Umbilical cord (tissue), 2 donors: ENCODE results near the gene CDC45. TPM values are rescaled to one million over a fixed set of nuclear protein-coding genes. Genes with fewer than 3 reads are reported as not detected.

ENCODE experiments used
- DNase-seq: peaks from one replicate; pipeline ENCODE4 v3.0.0-alpha.2; 2015; ENCODE audit warnings: low spot score
- total RNA-seq: library from RNA; depleted of rRNA; stranded (reverse); fragments of >200 nt; gene quantifications from one replicate; pipeline ENCODE4 v1.2.3, GENCODE V29; 2014; ENCODE audit warnings: low replicate concordance; ENCODE audit not compliant: insufficient read depth

Gene CDC45
- total RNA-seq, 1 donor from 2014 or later: 0.96 TPM

- peak; percentile 64 for DNase-seq
These were observed 31.6 kb upstream of the CDC45 start for GRCh38 chr22:19448076-19448607.

- no peak for DNase-seq
These were observed 30.8 kb upstream of the CDC45 start for GRCh38 chr22:19448739-19449421.

GRCh38 chr22:19449422-19449767 is 30.3 kb upstream of the CDC45 start:
- DNase-seq: no peak

GRCh38 chr22:19450363-19451175 is 29.2 kb upstream of the CDC45 start:
- no peak for DNase-seq

- no peak for DNase-seq
These were observed 28.1 kb upstream of the CDC45 start for GRCh38 chr22:19451570-19451969.

- no peak for DNase-seq
These were observed 26.0 kb upstream of the CDC45 start for GRCh38 chr22:19453718-19454117.

- no peak for DNase-seq
These were observed 25.6 kb upstream of the CDC45 start for GRCh38 chr22:19454156-19454555.

- DNase-seq: no peak
These were observed 24.7 kb upstream of the CDC45 start for GRCh38 chr22:19455033-19455432.

- no peak for DNase-seq
These were observed 23.9 kb upstream of the CDC45 start for GRCh38 chr22:19455585-19456370.

- no peak for DNase-seq
These were observed 23.2 kb upstream of the CDC45 start for GRCh38 chr22:19456541-19456940.

- DNase-seq: no peak
These were observed 21.8 kb upstream of the CDC45 start for GRCh38 chr22:19457828-19458428.

GRCh38 chr22:19460036-19460435 is 19.7 kb upstream of the CDC45 start:
- DNase-seq: no peak

GRCh38 chr22:19461506-19461905 is 18.2 kb upstream of the CDC45 start:
- DNase-seq: no peak

GRCh38 chr22:19463008-19463407 is 16.7 kb upstream of the CDC45 start:
- no peak for DNase-seq

GRCh38 chr22:19463491-19464469 is 15.9 kb upstream of the CDC45 start:
- no peak for DNase-seq

- DNase-seq: no peak
These were observed 15.2 kb upstream of the CDC45 start for GRCh38 chr22:19464546-19464945.

GRCh38 chr22:19464975-19465374 is 14.7 kb upstream of the CDC45 start:
- DNase-seq: no peak

- DNase-seq: no peak
These were observed 13.5 kb upstream of the CDC45 start for GRCh38 chr22:19466126-19466716.

- DNase-seq: no peak
These were observed 12.6 kb upstream of the CDC45 start for GRCh38 chr22:19466848-19467752.
